K562 (cell line): ENCODE measurements around the gene CRY2. TPM values are rescaled to one million over a fixed set of nuclear protein-coding genes. Genes with fewer than 3 reads are reported as not detected.

Experiments used
- CAMTA2 ChIP-seq: fragments of 250-450 bp; sonication (Bioruptor Pico); conservative IDR thresholded peaks from 2 replicates; pipeline ENCODE4 v1.5.1; 2022
- CBX8 ChIP-seq: fragments of 200-600 bp; sonication (generic); IDR thresholded peaks from 2 replicates; pipeline ENCODE4 v1.6.1; 2012; ENCODE audit warnings: borderline replicate concordance, mixed run types, low read depth, mild to moderate bottlenecking, moderate library complexity, mixed read lengths, low read length, control low read depth, inconsistent platforms; ENCODE audit not compliant: poor library complexity, severe bottlenecking; ENCODE audit errors: extremely low read depth
- CSDE1 ChIP-seq, 2 experiments: fragments of 450-650 bp; IDR thresholded peaks; 2 replicates each; pipeline ENCODE4 v1.6.1; 2016; ENCODE audit warnings: mild to moderate bottlenecking in 1 of 2
- GTF2A2 ChIP-seq: IDR thresholded peaks from 2 replicates; pipeline ENCODE4 v1.6.1; 2016; ENCODE audit warnings: mild to moderate bottlenecking, missing genetic modification characterization, missing compliant biosample characterization
- HMG20A ChIP-seq: fragments of 450-650 bp; formaldehyde crosslinking; conservative IDR thresholded peaks from 2 replicates; pipeline ENCODE4 v1.4.0; 2020; ENCODE audit warnings: mild to moderate bottlenecking, mixed read lengths
- HNRNPL ChIP-seq: fragments of 200-400 bp; formaldehyde crosslinking; IDR thresholded peaks from 2 replicates; pipeline ENCODE4 v1.6.1; 2017; ENCODE audit warnings: low read depth, mild to moderate bottlenecking, low read length
- MAX ChIP-seq: sonication (generic); formaldehyde crosslinking; IDR thresholded peaks from 2 replicates; pipeline ENCODE4 v1.9.0; 2022; ENCODE audit warnings: mild to moderate bottlenecking, missing genetic modification reagents
- NBN ChIP-seq: fragments of 450-650 bp; IDR thresholded peaks from 2 replicates; pipeline ENCODE4 v1.6.1; 2016; ENCODE audit warnings: low read depth, mild to moderate bottlenecking
- POLR2AphosphoS5 ChIP-seq: IDR thresholded peaks from 2 replicates; pipeline ENCODE4 v1.6.1; 2011; ENCODE audit warnings: mild to moderate bottlenecking, low read depth, low read length, moderate library complexity; ENCODE audit not compliant: control insufficient read depth, insufficient read depth
- POLR2H ChIP-seq: IDR thresholded peaks from 2 replicates; pipeline ENCODE4 v1.6.1; 2016; ENCODE audit warnings: missing genetic modification characterization, low read depth, mild to moderate bottlenecking, control low read depth, missing compliant biosample characterization, moderate library complexity
- RNF2 ChIP-seq: sonication (generic); IDR thresholded peaks from 2 replicates; pipeline ENCODE4 v1.6.1; 2016
- SPI1 ChIP-seq: IDR thresholded peaks from 2 replicates; pipeline ENCODE4 v1.6.1; 2011; ENCODE audit warnings: low read depth, low read length, control low read depth, borderline replicate concordance
- TSC22D4 ChIP-seq: fragments of 450-650 bp; IDR thresholded peaks from 2 replicates; pipeline ENCODE4 v1.6.1; 2016; ENCODE audit warnings: missing genetic modification characterization, missing biosample characterization, control low read depth
- XRCC3 ChIP-seq: fragments of 450-650 bp; IDR thresholded peaks from 2 replicates; pipeline ENCODE4 v1.6.1; 2017; ENCODE audit warnings: mild to moderate bottlenecking, moderate library complexity
- ZNF239 ChIP-seq: fragments of 250-450 bp; sonication (Bioruptor Pico); IDR thresholded peaks from 2 replicates; pipeline ENCODE4 v1.4.0; 2020; ENCODE audit warnings: mild to moderate bottlenecking
- ZNF512 ChIP-seq: IDR thresholded peaks from 2 replicates; pipeline ENCODE4 v1.6.1; 2016; ENCODE audit warnings: missing genetic modification characterization, missing compliant biosample characterization
- ZNF592 ChIP-seq: fragments of 450-650 bp; IDR thresholded peaks from 2 replicates; pipeline ENCODE4 v1.6.1; 2017; ENCODE audit warnings: antibody characterized with exemption, mild to moderate bottlenecking
- ZNF639 ChIP-seq, 2 experiments: fragments of 200-800 bp in 1 of 2; sonication (Bioruptor generic) in 1 of 2; sonication (generic) in 1 of 2; formaldehyde crosslinking in 1 of 2; IDR thresholded peaks in 1 of 2; conservative IDR thresholded peaks in 1 of 2; 2 replicates each; pipeline versions ENCODE4 v1.5.0 to v1.6.1; 2016 to 2020; ENCODE audit warnings: missing compliant biosample characterization in 1 of 2, missing genetic modification characterization in 1 of 2, missing genetic modification reagents in 1 of 2
- ZNF644 ChIP-seq: fragments of 200-800 bp; sonication (Bioruptor generic); IDR thresholded peaks from 2 replicates; pipeline ENCODE4 v1.6.1; 2016; ENCODE audit warnings: low read depth, missing genetic modification characterization, missing compliant biosample characterization
- polyA plus RNA-seq, 8 experiments: library from polyadenylated mRNA; depleted of rRNA in 4 of 8; stranded (reverse) in 5 of 8; unstranded in 3 of 8; fragments of >200 nt; fragmentation: Nextera tagmentation in 2 of 8; fragmentation: Illumina TruSeq in 1 of 8; extraction: Ambion mirVana in 2 of 8; extraction: Trizol in 1 of 8; gene quantifications; 2 replicates each; pipeline versions ENCODE4 v1.2.1 to v1.2.3, GENCODE V29; 2011 to 2014; ENCODE audit warnings: inconsistent platforms in 1 of 8, missing spikeins in 1 of 8
- total RNA-seq, 7 experiments: library from RNA; depleted of rRNA in 6 of 7; stranded (reverse); fragments of >200 nt in 6 of 7; fragmentation: Illumina TruSeq in 2 of 7; extraction: Trizol in 2 of 7; gene quantifications; 2 replicates each; pipeline versions ENCODE4 v1.2.1 to v1.2.3, GENCODE V29; 2011 to 2021; ENCODE audit warnings: low replicate concordance in 1 of 7
- TF ChIP-seq, protein P1 (sequence below): fragments of 250-450 bp; sonication (Bioruptor Pico); IDR thresholded peaks from 2 replicates; pipeline ENCODE4 v1.4.0; 2020

The CRY2 gene
- total and polyA plus RNA-seq, 9 of the 15 experiments (the other 6 are each of a cell fraction or from before 2014, with no cell fraction given), result 2.3 to 23.9 (median 14.8) TPM

- TF ChIP-seq MAX (CRISPR knock-in tag), result peak; percentile 35; the same call in 1 of the 2 replicates
- peak; percentile 30; the same call in 1 of the 2 replicates for TF ChIP-seq POLR2AphosphoS5
- TF ChIP-seq HNRNPL, result no peak
- TF ChIP-seq ZNF592, result no peak
- TF ChIP-seq TSC22D4 (tag), result no peak
- TF ChIP-seq ZNF512 (tag), result no peak
- TF ChIP-seq, protein P1, sequence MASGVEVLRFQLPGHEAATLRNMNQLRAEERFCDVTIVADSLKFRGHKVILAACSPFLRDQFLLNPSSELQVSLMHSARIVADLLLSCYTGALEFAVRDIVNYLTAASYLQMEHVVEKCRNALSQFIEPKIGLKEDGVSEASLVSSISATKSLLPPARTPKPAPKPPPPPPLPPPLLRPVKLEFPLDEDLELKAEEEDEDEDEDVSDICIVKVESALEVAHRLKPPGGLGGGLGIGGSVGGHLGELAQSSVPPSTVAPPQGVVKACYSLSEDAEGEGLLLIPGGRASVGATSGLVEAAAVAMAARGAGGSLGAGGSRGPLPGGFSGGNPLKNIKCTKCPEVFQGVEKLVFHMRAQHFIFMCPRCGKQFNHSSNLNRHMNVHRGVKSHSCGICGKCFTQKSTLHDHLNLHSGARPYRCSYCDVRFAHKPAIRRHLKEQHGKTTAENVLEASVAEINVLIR (CRISPR knock-in tag), result no peak
- TF ChIP-seq RNF2, result no peak
- no peak for TF ChIP-seq CAMTA2 (CRISPR knock-in tag)
- TF ChIP-seq ZNF644 (tag), result no peak
- TF ChIP-seq GTF2A2 (tag), result no peak
- TF ChIP-seq XRCC3, result no peak
- TF ChIP-seq CSDE1 (IDR thresholded peaks at IDR 0.05), result no peak
- no peak for TF ChIP-seq HMG20A (CRISPR knock-in tag)
- no peak for TF ChIP-seq CBX8
- no peak for TF ChIP-seq SPI1
- 0 out of 2 replicates have a peak, but pooled peaks have one; percentile 12 for TF ChIP-seq NBN
- no peak for TF ChIP-seq ZNF239
- TF ChIP-seq POLR2H (tag), result no peak
- TF ChIP-seq ZNF639 (CRISPR knock-in tag; conservative IDR thresholded peaks at IDR 0.05 in 1 of 2, IDR thresholded peaks at IDR 0.05 in 1 of 2), result peak in 1 of 2 experiments; percentile 4; a peak in 1 of 4 replicates
Measured at GRCh38 chr11:45918331-45918941, 71.2 kb downstream of the CRY2 start (continued).
